WTC11 (cell line): Measurements from ENCODE around the gene PRDM12. TPM values are rescaled to one million over a fixed set of nuclear protein-coding genes. Genes with fewer than 3 reads are reported as not detected.

ENCODE experiments used
- ATAC-seq: fragments of 200-7000 bp; cut with Tn5 transposase; 2 replicates; pipeline ENCODE4 v1.10.0; 2021; ENCODE audit warnings: mild to moderate bottlenecking, moderate library complexity
- CTCF ChIA-PET: fragments of 300-600 bp; sonication (Branson Sonifier 250); formaldehyde crosslinking; loops from one replicate; lab custom pipeline; 2021; ENCODE audit warnings: antibody characterized with exemption; lab: Charles Lee
- POLR2A ChIA-PET: fragments of 350-600 bp; sonication (Branson Sonifier 250); formaldehyde crosslinking; loops from one replicate; lab custom pipeline; 2021; ENCODE audit warnings: antibody characterized with exemption; lab: Charles Lee
- DNase-seq: peaks from one replicate; pipeline ENCODE4 v3.0.0; 2021; ENCODE audit warnings: low spot score
- H3K27ac Mint-ChIP-seq: 2 replicates; pipeline ENCODE4 v1.8.0; 2021; ENCODE audit warnings: mixed read lengths
- H3K27me3 Mint-ChIP-seq: 2 replicates; pipeline ENCODE4 v1.8.0; 2021; ENCODE audit warnings: low read depth, mild to moderate bottlenecking, moderate library complexity, mixed read lengths
- H3K36me3 Mint-ChIP-seq: 2 replicates; pipeline ENCODE4 v1.8.0; 2021; ENCODE audit warnings: mixed read lengths
- H3K4me1 Mint-ChIP-seq: 2 replicates; pipeline ENCODE4 v1.8.0; 2022; ENCODE audit warnings: mixed read lengths
- H3K4me3 Mint-ChIP-seq: 2 replicates; pipeline ENCODE4 v1.8.0; 2021; ENCODE audit warnings: mild to moderate bottlenecking, moderate library complexity, mixed read lengths
- H3K9me3 Mint-ChIP-seq: 2 replicates; pipeline ENCODE4 v1.8.0; 2021; ENCODE audit warnings: mixed read lengths
- CBFB ChIP-seq: sonication (generic); formaldehyde crosslinking; IDR thresholded peaks from 2 replicates; pipeline ENCODE4 v1.8.1; 2022; ENCODE audit warnings: mild to moderate bottlenecking, low read depth, missing genetic modification reagents
- ELF4 ChIP-seq: sonication (generic); formaldehyde crosslinking; IDR thresholded peaks from 2 replicates; pipeline ENCODE4 v1.8.1; 2022; ENCODE audit warnings: low read depth, mild to moderate bottlenecking, moderate library complexity, missing genetic modification reagents
- FOXK1 ChIP-seq: sonication (generic); formaldehyde crosslinking; IDR thresholded peaks from 2 replicates; pipeline ENCODE4 v1.8.0; 2022; ENCODE audit warnings: mild to moderate bottlenecking, moderate library complexity, missing genetic modification reagents
- FOXP1 ChIP-seq: sonication (generic); formaldehyde crosslinking; IDR thresholded peaks from 2 replicates; pipeline ENCODE4 v1.8.0; 2022; ENCODE audit warnings: missing genetic modification reagents, mild to moderate bottlenecking, moderate library complexity, borderline replicate concordance
- GRHL2 ChIP-seq: fragments of 250-450 bp; sonication (Bioruptor Pico); IDR thresholded peaks from 2 replicates; pipeline ENCODE4 v1.8.0; 2022; ENCODE audit warnings: mild to moderate bottlenecking, moderate library complexity; ENCODE audit not compliant: insufficient replicate concordance, severe bottlenecking
- IRF2 ChIP-seq: sonication (generic); formaldehyde crosslinking; IDR thresholded peaks from 2 replicates; pipeline ENCODE4 v1.8.0; 2022; ENCODE audit warnings: low read depth, missing genetic modification reagents, borderline replicate concordance
- KAT7 ChIP-seq: sonication (generic); formaldehyde crosslinking; IDR thresholded peaks from 2 replicates; pipeline ENCODE4 v1.8.1; 2023; ENCODE audit warnings: missing genetic modification reagents, mild to moderate bottlenecking, borderline replicate concordance
- NFATC4 ChIP-seq: fragments of 250-450 bp; sonication (Bioruptor Pico); IDR thresholded peaks from 2 replicates; pipeline ENCODE4 v1.9.0; 2021; ENCODE audit warnings: mild to moderate bottlenecking
- NFE2L1 ChIP-seq: sonication (generic); formaldehyde crosslinking; IDR thresholded peaks from 2 replicates; pipeline ENCODE4 v1.8.1; 2023; ENCODE audit warnings: missing genetic modification reagents
- NFYB ChIP-seq: sonication (generic); formaldehyde crosslinking; conservative IDR thresholded peaks from 2 replicates; pipeline ENCODE4 v1.8.0; 2022; ENCODE audit warnings: low read depth, missing genetic modification reagents
- NR1H2 ChIP-seq: sonication (generic); formaldehyde crosslinking; IDR thresholded peaks from 2 replicates; pipeline ENCODE4 v1.9.0; 2021; ENCODE audit warnings: mild to moderate bottlenecking, moderate library complexity, missing genetic modification reagents
- SMAD3 ChIP-seq: sonication (generic); formaldehyde crosslinking; IDR thresholded peaks from 2 replicates; pipeline ENCODE4 v1.8.0; 2022; ENCODE audit warnings: missing genetic modification reagents, mild to moderate bottlenecking, borderline replicate concordance
- SP1 ChIP-seq: sonication (generic); formaldehyde crosslinking; conservative IDR thresholded peaks from 2 replicates; pipeline ENCODE4 v1.8.1; 2022; ENCODE audit warnings: missing genetic modification reagents
- TEAD1 ChIP-seq: sonication (generic); formaldehyde crosslinking; IDR thresholded peaks from 2 replicates; pipeline ENCODE4 v1.8.0; 2022; ENCODE audit warnings: mild to moderate bottlenecking, missing genetic modification reagents
- ZNF232 ChIP-seq: sonication (generic); formaldehyde crosslinking; IDR thresholded peaks from 2 replicates; pipeline ENCODE4 v1.8.0; 2022; ENCODE audit warnings: mild to moderate bottlenecking, missing genetic modification reagents
- ZNF263 ChIP-seq: sonication (generic); formaldehyde crosslinking; IDR thresholded peaks from 2 replicates; pipeline ENCODE4 v1.8.1; 2022; ENCODE audit warnings: low read depth, mild to moderate bottlenecking, moderate library complexity, missing genetic modification reagents
- ZNF671 ChIP-seq: fragments of 250-450 bp; sonication (Bioruptor Pico); IDR thresholded peaks from 2 replicates; pipeline ENCODE4 v1.8.0; 2021; ENCODE audit warnings: mild to moderate bottlenecking
- total RNA-seq: library from RNA; stranded (reverse); gene quantifications from 3 replicates; pipeline ENCODE4 v1.2.3, GENCODE V29; 2021
- TF ChIP-seq, protein P1 (sequence below): sonication (generic); formaldehyde crosslinking; IDR thresholded peaks from 2 replicates; pipeline ENCODE4 v1.8.0; 2023; ENCODE audit warnings: missing genetic modification reagents
- TF ChIP-seq, protein P2 (sequence below): fragments of 250-450 bp; sonication (Bioruptor Pico); IDR thresholded peaks from 2 replicates; pipeline ENCODE4 v2.1.2; 2022; ENCODE audit warnings: mild to moderate bottlenecking, moderate library complexity
- TF ChIP-seq, protein P3 (sequence below): sonication (generic); formaldehyde crosslinking; IDR thresholded peaks from 2 replicates; pipeline ENCODE4 v1.8.1; 2022; ENCODE audit warnings: mild to moderate bottlenecking, moderate library complexity, missing genetic modification reagents
- TF ChIP-seq, protein P4 (sequence below): sonication (generic); formaldehyde crosslinking; IDR thresholded peaks from 2 replicates; pipeline ENCODE4 v1.8.1; 2023; ENCODE audit warnings: mild to moderate bottlenecking, missing genetic modification reagents, moderate library complexity
- TF ChIP-seq, protein P5 (sequence below): sonication (generic); formaldehyde crosslinking; IDR thresholded peaks from 2 replicates; pipeline ENCODE4 v1.8.1; 2023; ENCODE audit warnings: mild to moderate bottlenecking, missing genetic modification reagents
- TF ChIP-seq, protein P6 (sequence below): sonication (generic); formaldehyde crosslinking; IDR thresholded peaks from 2 replicates; pipeline ENCODE4 v1.8.0; 2022; ENCODE audit warnings: mild to moderate bottlenecking, missing genetic modification reagents
- TF ChIP-seq, protein P7 (sequence below): sonication (generic); formaldehyde crosslinking; IDR thresholded peaks from 2 replicates; pipeline ENCODE4 v1.8.0; 2022; ENCODE audit warnings: mild to moderate bottlenecking, missing genetic modification reagents

Gene PRDM12
- total RNA-seq, 1 experiment from 2014 or later: 0.09 TPM

DNA sequence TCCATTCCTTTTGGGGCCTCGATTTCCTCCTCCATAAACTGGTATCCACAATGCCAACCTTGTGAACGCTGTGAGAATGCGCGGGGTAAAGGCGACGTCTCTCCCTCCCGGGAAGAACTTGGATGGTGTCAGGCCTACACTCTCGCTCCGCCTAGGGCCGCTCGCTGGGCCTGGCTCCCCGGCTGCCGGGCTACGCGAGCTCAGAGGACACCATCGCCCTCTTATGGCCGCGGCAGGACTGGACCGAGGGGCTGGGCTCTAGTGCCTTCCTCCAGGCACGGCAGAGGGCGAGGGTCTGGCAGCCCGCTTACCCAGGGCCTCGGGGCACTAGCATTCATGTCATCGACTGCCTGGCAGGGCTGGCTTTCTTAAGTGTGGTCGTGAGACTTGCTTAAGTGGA is 27.9 kb downstream of the PRDM12 start (continued):
- TF ChIP-seq, protein P1, sequence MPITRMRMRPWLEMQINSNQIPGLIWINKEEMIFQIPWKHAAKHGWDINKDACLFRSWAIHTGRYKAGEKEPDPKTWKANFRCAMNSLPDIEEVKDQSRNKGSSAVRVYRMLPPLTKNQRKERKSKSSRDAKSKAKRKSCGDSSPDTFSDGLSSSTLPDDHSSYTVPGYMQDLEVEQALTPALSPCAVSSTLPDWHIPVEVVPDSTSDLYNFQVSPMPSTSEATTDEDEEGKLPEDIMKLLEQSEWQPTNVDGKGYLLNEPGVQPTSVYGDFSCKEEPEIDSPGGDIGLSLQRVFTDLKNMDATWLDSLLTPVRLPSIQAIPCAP (CRISPR knock-in tag): no peak
- TF ChIP-seq KAT7 (no peak), FOXP1 (0 out of 2 replicates have a peak, but pooled peaks have one; percentile 41), NFATC4 (no peak), ELF4 (CRISPR knock-in tag) (no peak), TEAD1 (CRISPR knock-in tag) (no peak), ZNF671 (CRISPR knock-in tag) (no peak), NR1H2 (CRISPR knock-in tag) (no peak), GRHL2 (CRISPR knock-in tag) (no peak)
- TF ChIP-seq, protein P2, sequence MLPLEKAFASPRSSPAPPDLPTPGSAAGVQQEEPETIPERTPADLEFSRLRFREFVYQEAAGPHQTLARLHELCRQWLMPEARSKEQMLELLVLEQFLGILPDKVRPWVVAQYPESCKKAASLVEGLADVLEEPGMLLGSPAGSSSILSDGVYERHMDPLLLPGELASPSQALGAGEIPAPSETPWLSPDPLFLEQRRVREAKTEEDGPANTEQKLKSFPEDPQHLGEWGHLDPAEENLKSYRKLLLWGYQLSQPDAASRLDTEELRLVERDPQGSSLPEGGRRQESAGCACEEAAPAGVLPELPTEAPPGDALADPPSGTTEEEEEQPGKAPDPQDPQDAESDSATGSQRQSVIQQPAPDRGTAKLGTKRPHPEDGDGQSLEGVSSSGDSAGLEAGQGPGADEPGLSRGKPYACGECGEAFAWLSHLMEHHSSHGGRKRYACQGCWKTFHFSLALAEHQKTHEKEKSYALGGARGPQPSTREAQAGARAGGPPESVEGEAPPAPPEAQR (CRISPR knock-in tag): no peak

DNA sequence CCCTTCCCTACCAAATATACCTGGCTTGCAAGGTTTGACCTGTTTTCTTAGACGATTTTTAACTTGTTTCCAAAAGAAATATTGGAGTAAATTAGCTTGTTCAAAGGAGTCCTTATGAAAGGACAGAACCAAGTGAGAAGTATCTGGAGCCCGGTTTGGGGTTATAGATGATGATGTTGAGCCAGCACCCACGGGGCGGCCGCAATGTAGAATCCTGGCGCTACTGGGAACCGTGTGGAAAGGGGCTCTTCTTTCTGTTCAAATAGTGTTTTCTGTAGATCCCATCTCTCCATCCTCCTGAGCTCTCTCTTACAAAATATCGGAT is 28.7 kb downstream of the PRDM12 start:
- ChIA-PET POLR2A (interaction anchor here (0.6 to 1.3 kb wide), 3 partner anchors 227 to 353 kb away, joined by 3 to 5 read pairs (median 3); no protein-coding TSS in a partner anchor), CTCF (interaction anchor here (0.6 to 3.3 kb wide), 34 partner anchors 8 to 570 kb away, joined by 3 to 46 read pairs (median 5); partner anchors contain the start of gene FUBP3)
- Mint-ChIP-seq H3K27ac (peak overlapping the region; percentile 83), H3K4me3 (peak overlapping the region; percentile 98), H3K4me1 (peaks cover 58% of the 10 kb centered on the region), H3K27me3 (no peaks in the 10 kb centered on the region), H3K9me3 (no peaks in the 10 kb centered on the region)
- DNase-seq: no peak
- ATAC-seq: no peak
- TF ChIP-seq CBFB: no peak
- TF ChIP-seq, all 79 proteins: peak for 0
- peaks cover 31% of the 10 kb centered on the region for H3K36me3 Mint-ChIP-seq

DNA sequence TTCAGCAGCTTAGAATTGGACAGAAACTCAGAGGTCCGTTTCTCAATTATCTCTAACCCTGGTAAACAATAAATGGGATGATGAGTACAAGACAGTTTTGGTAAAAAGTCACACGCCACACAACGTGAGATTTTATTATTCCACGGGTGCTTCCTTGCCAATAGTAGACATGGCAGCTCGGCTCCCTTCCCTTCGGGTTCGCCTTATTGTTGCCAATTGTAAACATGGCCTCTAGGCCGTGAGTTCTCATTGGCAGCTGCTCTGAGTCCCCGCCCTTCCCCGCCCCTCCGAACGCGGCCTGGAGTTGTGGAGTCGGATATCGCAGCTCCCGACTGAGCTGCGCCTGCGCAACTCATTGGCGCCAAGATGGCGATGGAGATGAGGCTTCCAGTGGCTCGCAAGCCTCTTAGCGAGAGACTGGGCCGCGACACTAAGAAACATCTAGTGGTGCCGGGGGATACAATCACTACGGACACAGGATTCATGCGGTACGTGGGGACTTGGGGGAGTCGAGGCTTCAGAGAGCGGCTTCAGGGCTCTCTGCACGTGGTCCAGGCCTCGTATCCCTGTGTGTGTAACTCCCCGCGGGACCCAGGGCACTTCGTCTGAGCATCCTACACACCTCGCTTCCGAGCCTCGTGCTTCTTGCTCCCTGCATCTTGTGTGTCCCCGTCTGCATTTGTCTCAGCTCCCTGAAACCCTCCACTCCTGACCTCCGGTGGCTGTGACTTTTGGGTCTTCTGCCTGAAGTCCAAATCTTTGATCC is 29.2 kb downstream of the PRDM12 start, which contains the start of gene EXOSC2:
EXOSC2 (plus strand) TSS at position 355 of the 766 bp plus-strand sequence; CDS start at position 367, 12 bp downstream.
- peak within 1 kb of the TSS; percentile 94 for H3K27ac Mint-ChIP-seq
- ChIA-PET POLR2A (interaction anchor here (0.6 kb wide), 2 partner anchors 227 to 352 kb away, joined by 3 read pairs; no protein-coding TSS in a partner anchor), CTCF (interaction anchor here (0.6 to 3.3 kb wide), 35 partner anchors 8 to 570 kb away, joined by 3 to 46 read pairs (median 5); no protein-coding TSS in a partner anchor)
- no peaks in the 10 kb centered on the region for H3K9me3 Mint-ChIP-seq
- ATAC-seq: peak; percentile 73
- H3K4me3 Mint-ChIP-seq: peak within 1 kb of the TSS; percentile 98
- peaks cover 58% of the 10 kb centered on the region for H3K4me1 Mint-ChIP-seq
- H3K27me3 Mint-ChIP-seq: no peaks in the 10 kb centered on the region
- DNase-seq: peak; percentile 98
- H3K36me3 Mint-ChIP-seq: peaks cover 36% of the 10 kb centered on the region
- TF ChIP-seq, protein P3, sequence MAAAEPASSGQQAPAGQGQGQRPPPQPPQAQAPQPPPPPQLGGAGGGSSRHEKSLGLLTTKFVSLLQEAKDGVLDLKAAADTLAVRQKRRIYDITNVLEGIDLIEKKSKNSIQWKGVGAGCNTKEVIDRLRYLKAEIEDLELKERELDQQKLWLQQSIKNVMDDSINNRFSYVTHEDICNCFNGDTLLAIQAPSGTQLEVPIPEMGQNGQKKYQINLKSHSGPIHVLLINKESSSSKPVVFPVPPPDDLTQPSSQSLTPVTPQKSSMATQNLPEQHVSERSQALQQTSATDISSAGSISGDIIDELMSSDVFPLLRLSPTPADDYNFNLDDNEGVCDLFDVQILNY (CRISPR knock-in tag): peak; percentile 87
- TF ChIP-seq, protein P4, sequence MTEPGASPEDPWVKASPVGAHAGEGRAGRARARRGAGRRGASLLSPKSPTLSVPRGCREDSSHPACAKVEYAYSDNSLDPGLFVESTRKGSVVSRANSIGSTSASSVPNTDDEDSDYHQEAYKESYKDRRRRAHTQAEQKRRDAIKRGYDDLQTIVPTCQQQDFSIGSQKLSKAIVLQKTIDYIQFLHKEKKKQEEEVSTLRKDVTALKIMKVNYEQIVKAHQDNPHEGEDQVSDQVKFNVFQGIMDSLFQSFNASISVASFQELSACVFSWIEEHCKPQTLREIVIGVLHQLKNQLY (CRISPR knock-in tag): no peak
- TF ChIP-seq ZNF263 (CRISPR knock-in tag): no peak
- TF ChIP-seq TEAD1 (CRISPR knock-in tag): peak; percentile 80; the same call in 1 of the 2 replicates
- TF ChIP-seq FOXK1 (CRISPR knock-in tag): peak; percentile 99
- TF ChIP-seq NFE2L1 (CRISPR knock-in tag): peak; percentile 64; the same call in 1 of the 2 replicates
- TF ChIP-seq FOXP1: peak; percentile 88; the same call in 1 of the 2 replicates
- TF ChIP-seq, protein P5, sequence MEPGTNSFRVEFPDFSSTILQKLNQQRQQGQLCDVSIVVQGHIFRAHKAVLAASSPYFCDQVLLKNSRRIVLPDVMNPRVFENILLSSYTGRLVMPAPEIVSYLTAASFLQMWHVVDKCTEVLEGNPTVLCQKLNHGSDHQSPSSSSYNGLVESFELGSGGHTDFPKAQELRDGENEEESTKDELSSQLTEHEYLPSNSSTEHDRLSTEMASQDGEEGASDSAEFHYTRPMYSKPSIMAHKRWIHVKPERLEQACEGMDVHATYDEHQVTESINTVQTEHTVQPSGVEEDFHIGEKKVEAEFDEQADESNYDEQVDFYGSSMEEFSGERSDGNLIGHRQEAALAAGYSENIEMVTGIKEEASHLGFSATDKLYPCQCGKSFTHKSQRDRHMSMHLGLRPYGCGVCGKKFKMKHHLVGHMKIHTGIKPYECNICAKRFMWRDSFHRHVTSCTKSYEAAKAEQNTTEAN (CRISPR knock-in tag): 0 out of 2 replicates have a peak, but pooled peaks have one; percentile 52
- peak; percentile 79 for TF ChIP-seq NFYB (CRISPR knock-in tag)
- TF ChIP-seq, protein P1 (CRISPR knock-in tag): 0 out of 2 replicates have a peak, but pooled peaks have one; percentile 65
- TF ChIP-seq, protein P6, sequence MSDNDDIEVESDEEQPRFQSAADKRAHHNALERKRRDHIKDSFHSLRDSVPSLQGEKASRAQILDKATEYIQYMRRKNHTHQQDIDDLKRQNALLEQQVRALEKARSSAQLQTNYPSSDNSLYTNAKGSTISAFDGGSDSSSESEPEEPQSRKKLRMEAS (CRISPR knock-in tag): peak; percentile 91
- no peak for TF ChIP-seq ELF4 (CRISPR knock-in tag)
- TF ChIP-seq, protein P7, sequence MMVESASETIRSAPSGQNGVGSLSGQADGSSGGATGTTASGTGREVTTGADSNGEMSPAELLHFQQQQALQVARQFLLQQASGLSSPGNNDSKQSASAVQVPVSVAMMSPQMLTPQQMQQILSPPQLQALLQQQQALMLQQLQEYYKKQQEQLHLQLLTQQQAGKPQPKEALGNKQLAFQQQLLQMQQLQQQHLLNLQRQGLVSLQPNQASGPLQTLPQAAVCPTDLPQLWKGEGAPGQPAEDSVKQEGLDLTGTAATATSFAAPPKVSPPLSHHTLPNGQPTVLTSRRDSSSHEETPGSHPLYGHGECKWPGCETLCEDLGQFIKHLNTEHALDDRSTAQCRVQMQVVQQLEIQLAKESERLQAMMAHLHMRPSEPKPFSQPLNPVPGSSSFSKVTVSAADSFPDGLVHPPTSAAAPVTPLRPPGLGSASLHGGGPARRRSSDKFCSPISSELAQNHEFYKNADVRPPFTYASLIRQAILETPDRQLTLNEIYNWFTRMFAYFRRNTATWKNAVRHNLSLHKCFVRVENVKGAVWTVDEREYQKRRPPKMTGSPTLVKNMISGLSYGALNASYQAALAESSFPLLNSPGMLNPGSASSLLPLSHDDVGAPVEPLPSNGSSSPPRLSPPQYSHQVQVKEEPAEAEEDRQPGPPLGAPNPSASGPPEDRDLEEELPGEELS (CRISPR knock-in tag): peak; percentile 86
- TF ChIP-seq SP1: peak; percentile 71
- TF ChIP-seq IRF2 (CRISPR knock-in tag): no peak
- peak; percentile 67; the same call in 1 of the 2 replicates for TF ChIP-seq ZNF232
- TF ChIP-seq SMAD3 (CRISPR knock-in tag): peak; percentile 37; the same call in 1 of the 2 replicates
